EH (cell line): ENCODE results near the gene HIPK1.
A peak's percentile ranks its signal among the peaks of the same experiment; 100 is the strongest.

ENCODE experiments used
- DNase-seq: peaks from one replicate; pipeline ENCODE4 v3.0.0-alpha.2; 2015; ENCODE audit warnings: low read depth

The HIPK1 gene

DNA sequence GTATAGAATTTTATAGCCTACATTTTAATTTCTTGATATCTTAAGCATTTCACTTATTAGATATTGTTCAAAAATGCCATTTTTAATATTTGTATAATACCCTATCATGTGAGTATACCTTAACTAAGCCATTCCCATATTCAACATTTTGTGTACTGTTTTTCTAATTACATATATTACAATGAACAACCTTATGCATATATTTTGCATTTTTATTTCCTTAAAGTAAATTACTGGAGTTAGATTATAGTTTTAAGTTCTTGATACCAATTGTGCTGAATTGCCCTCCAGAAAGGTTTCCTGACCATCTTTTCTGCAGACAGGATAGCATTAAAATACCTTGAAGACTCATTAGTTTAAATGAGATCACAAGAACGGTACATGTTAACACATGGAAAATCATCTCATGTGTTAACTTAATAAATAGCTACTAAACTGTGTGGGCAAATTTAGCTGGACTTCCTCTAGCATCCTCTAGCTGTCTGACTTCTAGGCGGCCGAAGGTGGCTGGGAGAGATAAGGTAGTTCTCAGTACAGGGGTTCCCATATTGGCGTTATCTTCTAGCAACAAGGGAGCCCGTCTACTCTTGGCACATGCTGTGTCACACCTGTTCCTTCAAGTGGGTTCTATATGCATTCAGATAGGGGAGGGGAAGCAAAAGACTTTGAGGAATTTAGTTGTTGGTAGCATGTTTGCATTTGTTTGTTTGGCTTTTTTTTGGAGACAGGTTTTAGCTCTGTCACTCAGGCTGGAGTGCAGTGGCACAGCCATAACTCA is 15.0 kb upstream of the HIPK1 start:
- DNase-seq: no peak

DNA sequence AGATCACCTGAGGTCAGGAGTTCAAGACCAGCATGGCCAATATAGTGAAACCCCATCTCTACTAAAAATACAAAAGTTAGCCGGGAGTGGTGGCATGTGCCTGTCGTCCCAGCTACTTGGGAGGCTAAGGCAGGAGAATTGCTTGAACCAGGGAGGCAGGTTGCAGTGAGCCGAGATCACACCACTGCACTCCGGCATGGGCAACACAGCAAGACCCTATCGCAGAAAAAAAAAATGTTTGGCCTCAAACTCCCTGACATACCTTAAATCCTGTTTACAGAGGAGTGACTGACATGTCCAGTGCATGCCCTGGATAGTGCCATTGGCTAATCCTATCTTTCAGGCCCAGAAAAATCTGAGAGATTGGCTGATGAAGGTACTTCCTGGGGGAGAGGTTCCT is 12.2 kb upstream of the HIPK1 start:
- no peak for DNase-seq

DNA sequence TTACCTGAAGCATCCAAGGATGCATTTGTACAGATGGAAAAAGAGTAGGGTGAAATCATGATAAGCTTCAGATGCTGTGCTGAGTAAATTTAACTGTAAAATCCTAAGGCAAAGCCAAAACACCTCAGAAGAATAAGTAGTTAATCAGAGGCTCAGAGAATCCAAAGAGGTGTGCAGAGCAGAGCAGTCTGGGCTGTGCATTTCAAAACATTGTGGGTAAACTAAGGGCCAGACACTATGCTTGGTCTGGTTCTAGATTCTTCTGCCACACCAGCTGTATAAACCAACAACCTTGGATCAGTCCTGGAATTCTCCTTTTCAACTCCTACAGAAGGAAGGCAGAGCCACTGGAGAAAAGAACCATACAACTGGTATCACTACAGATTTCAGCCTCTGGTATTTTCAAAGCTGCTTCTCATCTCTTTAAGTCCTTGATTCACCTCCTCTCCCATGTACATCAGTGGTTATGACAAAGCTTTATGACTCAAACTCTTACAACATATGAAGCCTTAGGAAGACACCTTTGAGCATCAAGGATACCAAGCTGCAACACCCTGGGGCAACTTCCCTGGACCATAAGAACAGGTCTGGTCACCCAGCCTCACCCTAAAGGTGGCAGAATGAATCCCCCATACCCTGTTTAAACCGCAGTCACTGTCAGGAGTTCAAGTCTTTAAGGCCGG is 11.6 kb upstream of the HIPK1 start:
- DNase-seq: no peak

DNA sequence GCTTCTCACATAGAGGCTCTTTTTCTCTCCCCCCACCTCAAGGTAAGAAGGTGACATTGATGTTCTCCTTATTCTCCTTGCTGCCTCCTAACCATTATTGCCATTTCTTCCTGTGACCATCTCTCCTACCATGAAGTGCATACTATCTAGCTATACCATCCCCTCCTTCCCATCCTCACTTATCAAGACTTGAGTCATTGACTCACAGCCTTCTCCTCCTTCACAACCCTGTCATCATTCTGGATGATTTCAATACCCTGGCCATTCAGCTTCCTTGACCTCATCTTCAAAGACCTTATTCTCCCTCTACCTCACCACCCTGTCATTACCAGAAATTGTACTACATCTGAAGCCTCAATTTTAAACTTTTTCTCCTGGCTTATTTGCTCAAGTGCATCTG is 10.9 kb upstream of the HIPK1 start:
- DNase-seq: no peak

DNA sequence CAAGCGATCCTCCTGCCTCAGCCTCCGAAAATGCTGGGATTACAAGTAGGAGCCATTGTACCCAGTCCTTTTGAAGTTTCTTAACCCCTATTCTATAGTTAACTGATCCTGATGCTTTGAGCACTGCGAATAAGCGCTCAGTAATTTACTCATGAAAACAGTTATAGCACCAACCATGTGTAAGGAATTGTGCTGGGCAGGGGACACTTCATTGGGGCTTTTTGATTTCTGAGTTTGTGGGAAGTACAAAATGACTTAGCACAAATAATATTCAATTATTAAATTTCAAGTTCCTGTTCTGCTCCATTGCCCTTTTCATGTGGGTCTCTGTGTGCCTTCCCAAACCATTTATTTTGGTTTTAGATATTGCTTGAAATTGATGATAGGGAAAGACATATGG is 6.2 kb upstream of the HIPK1 start:
- no peak for DNase-seq

DNA sequence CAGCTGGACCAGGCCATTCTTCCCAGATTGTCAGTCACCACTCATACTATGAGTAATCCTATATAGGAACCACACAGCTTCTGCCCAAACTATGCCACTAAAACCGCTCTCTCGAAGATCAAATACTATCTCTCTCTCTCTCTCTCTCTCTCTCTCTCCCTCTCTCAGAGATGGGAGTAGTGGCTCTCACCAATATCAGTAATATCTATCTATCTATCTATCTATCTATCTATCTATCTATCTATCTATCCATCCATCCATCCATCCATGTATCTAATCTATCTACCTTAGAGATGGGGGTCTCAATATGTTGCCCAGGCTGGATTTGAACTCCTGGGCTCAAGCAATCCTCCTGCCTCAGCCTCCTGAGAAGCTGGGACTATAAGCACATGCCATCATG is 4.7 kb upstream of the HIPK1 start:
- DNase-seq: no peak

DNA sequence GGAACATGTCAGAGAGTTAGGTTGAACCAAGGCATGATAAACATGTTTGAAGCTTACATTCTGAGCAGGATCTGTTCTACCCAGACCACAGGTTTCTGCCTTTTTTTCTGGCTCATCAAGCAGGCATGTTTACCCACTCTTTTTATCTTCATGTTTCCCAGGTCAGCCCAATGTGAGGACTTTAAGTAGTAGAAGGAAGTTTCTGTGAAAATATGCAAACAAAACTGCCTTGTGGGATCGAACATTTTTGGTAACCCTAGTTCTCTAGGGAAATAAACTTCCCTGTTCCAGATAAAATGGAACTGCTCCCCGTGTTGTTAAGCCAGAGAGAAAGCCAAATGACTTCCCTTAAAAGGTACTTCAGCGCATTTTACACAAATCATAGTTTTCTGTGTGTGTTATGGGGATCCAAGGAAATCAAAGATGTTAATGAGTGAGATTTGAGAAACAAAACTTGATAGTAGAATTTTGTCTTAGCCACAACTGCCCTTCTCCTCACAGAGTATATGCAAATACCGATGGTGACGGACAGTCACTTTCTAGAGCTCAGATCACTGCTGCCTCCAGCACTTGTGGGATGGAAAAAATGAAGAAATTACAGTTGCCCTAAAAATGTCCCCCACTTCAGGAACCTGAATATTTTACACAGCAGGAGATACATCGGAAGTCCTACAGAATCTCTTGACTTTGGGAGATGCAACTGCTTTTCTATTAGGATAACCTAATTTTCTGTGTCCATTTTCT is 765 bp upstream of the HIPK1 start:
- peak; percentile 40 for DNase-seq

DNA sequence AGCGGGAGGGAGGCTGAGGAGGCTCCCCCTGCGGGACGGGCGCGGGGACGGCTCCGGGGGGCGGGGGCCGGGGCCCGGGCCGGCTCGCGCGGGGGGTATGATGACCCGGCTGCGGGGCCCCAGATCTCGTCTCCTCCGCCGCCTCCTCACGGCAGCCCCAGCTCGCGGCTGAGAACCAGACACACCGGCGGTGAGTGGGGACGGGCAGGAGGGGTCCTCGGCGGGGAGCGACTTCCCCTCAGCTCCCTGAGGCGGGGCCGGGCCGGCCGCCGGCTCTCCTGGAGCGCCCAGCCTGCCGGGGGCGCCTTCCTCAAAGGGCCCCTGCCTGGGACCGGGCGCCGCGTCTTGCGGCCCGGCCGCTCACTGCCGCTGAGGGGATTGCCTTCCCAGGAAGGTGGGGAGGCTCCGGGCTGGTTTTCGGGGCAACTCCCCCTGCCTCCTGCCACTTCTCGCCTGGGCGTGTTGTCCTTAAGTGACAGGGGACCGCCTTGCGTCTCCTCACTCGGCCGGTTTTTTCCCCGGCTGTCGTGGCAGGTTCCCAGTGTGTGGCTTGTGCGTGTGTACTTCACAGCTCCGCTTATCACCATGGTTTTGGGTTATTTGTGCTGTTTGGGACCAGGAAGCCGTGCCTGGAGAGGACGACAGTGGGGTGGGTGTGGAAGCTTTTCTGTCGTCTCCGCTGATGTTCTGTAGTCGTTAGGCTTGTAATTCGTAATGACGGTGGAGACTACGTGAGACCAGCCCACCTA is 800 bp downstream of the HIPK1 start:
- peak; percentile 47 for DNase-seq

DNA sequence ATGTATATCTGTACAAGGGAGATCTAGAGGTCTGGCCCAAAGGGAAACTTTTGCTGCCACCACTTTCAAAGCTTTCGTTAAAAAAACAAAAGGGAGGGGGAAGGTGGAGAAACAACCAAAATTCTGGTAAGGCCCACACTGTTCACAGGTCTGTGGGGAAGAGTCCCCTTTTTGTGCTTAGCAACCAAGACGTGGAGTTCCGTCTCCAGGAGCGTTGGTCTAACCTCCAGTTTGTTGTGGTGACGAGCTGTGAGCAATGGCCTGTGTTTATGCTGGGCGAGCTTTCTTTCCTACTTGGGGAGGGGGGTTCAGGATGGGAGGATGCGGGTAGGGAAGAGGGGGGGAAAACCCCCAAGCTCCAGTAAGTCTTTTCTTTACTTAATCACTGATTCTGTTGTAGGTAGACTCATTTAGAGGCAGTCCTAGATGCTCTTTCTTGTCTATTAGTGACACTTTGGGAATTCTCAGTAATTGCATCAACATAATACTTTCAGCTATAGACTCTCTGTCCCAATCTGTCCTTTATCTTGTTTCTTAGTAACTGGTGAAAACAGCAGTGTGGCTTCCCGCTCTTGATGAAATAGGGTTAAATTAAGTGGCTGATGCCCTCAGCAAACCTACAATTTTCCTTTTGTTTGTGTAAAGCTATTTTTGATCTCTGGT is 1.5 kb downstream of the HIPK1 start:
- DNase-seq: peak; percentile 58

DNA sequence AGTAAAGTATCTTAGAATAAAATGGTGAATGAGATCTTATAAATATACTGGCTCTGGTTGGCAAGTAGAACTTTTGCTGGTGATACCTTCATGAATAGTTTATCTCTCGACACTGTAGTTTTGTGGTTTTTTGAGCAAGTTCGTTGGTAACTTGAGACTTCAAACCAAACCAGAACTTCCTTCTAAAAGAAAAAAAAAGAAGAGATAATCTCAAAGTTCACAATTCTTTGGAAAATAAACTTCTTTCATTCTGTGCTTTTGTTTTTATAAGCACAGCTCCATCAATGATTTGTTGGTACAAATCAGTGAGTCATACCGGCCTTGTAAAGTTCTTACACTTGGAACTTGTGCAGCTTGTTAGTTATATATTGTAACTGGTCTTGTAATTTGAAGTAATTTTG is 2.3 kb downstream of the HIPK1 start:
- peak; percentile 64 for DNase-seq

DNA sequence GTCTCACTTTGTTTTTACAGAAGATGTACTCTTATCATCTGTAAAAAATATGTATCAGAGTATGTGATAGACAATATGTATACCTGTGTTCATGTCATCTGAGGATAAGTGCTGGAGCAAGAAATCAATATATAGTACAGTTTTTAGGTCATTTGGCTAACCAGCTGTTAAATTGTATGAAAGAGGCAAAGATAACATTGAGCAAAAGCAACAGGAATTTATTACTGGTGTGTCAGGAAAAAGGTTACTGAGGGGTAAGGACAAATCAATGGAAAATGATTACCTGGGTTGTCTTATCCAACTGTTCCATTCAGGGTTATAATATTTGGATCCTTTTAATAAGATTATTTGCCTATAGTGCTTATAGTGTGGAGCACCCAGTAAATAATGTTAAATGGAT is 4.9 kb downstream of the HIPK1 start:
- no peak for DNase-seq

DNA sequence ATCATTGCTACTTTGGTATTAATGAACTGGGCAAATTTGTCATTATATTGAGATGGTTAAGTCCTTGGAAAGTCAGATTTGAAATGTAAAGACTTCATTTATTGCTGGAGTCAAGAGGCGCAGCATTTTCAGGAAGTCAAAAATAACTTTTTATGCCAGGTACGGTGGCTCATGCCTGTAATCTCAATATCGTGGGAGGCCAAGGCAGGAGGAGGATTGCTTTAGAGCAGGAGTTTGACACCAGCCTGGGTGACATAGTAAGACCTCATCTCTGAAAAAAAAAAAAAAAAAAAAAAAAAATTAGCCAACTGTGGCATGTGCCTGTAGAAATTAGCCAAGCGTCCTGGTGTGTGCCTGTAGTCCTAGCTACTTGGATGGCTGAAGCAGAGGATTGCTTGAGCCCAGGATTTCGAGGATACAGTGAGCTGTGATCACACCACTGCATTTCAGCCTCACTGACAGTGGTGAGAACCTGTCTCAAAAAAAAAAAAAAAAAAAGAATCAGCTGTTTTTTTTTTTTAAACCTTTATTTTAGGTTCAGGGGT is 5.5 kb downstream of the HIPK1 start:
- DNase-seq: no peak

DNA sequence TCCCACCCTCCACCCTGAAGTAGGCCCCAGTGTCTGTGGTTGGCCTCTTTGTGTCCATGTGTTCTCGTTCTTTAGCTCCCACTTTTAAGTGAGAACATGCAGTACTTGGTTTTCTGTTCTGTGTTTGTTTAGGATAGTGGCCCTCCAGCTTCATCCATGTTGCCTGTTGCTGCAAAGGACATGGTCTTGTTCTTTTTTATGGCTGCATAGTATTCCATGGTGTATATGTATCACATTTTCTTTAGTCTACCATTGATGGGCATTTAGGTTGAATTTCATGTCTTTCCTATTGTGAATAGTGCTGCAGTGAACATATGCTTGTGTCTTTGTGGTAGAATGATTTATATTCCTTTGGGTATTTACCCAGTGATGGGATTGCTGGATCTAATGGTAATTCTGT is 6.1 kb downstream of the HIPK1 start:
- no peak for DNase-seq

DNA sequence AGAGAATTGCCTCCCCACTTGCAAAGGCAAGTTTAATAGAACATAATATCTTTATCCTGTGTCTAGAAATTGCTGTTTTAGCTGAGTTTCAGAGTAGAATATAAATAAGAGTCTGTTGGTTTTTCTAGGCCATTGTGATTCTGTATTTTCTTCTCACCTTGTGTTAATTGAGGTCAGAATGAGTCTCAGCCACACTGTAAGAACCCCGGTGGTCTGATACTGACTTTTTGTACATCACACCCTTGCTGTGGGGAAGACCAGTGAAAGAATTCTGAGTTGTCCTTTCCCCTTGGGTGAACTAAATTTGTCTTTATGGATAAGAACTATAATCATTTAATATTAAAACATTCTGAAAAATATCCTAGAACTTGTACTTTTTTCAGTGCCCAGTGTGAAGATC is 6.8 kb downstream of the HIPK1 start:
- no peak for DNase-seq

DNA sequence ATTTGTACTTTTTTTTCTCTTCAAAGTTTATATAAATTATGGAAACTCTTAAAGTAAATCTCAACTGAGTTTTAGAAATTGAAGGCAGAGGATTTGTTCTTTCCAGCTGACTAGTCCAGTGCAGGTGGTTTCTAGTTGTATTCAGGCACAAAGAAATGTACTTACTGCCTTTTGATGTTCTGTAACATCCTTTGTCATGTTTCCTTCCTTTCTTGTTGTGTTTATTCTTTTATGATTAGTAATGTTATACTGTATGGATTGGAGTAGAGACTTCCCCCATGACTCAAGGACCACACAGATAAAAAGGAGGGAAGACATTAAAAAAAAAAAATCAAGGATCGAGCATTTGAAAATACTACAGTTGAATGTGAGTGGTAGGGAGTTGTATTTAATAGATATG is 8.0 kb downstream of the HIPK1 start:
- DNase-seq: no peak

DNA sequence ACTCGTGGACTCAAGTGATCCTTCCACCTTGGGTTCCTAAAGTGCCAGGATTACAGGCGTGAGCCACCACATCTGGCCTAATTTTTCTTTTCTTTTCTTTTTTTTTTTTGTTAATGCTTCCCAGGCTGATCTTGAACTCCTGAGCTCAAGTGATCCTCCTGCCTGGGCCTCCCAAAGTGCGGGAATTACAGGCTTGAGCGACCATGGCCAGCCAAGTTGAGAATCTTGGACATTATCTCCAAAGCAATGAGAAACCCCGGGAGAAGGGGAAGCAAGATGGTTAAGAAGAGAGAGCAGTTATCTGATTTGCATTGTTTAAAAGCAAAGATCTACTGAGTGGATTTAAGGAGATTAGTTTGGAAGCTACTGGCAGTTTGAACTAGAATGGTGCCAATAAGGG is 9.1 kb downstream of the HIPK1 start:
- DNase-seq: no peak

DNA sequence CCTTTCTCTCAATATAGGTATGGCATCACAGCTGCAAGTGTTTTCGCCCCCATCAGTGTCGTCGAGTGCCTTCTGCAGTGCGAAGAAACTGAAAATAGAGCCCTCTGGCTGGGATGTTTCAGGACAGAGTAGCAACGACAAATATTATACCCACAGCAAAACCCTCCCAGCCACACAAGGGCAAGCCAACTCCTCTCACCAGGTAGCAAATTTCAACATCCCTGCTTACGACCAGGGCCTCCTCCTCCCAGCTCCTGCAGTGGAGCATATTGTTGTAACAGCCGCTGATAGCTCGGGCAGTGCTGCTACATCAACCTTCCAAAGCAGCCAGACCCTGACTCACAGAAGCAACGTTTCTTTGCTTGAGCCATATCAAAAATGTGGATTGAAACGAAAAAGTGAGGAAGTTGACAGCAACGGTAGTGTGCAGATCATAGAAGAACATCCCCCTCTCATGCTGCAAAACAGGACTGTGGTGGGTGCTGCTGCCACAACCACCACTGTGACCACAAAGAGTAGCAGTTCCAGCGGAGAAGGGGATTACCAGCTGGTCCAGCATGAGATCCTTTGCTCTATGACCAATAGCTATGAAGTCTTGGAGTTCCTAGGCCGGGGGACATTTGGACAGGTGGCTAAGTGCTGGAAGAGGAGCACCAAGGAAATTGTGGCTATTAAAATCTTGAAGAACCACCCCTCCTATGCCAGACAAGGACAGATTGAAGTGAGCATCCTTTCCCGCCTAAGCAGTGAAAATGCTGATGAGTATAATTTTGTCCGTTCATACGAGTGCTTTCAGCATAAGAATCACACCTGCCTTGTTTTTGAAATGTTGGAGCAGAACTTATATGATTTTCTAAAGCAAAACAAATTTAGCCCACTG is 11.5 kb downstream of the HIPK1 start:
- no peak for DNase-seq

DNA sequence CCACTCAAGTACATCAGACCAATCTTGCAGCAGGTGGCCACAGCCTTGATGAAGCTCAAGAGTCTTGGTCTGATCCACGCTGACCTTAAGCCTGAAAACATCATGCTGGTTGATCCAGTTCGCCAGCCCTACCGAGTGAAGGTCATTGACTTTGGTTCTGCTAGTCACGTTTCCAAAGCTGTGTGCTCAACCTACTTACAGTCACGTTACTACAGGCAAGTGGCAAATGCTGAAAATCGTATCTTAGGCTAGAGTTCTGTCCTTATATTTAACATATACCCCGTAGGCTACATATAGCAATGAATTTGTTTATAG is 12.1 kb downstream of the HIPK1 start:
- DNase-seq: no peak

DNA sequence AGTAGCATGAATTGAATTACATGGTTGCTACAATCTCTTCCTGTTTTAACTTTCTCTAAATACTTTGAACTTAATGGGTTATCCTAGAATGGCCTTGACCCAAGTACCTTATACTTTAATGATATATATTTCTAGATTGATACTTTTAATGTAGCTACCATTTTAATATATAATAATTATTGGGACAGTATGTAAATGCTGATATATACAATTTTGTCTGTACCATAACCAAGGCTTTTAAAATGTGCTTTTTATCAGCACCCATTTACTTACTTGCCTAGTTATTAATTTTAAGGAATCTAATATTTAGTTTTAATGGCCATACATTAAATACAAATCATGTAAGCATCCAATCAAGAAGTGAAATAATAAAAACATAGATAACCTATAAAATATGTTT is 13.4 kb downstream of the HIPK1 start:
- DNase-seq: no peak

DNA sequence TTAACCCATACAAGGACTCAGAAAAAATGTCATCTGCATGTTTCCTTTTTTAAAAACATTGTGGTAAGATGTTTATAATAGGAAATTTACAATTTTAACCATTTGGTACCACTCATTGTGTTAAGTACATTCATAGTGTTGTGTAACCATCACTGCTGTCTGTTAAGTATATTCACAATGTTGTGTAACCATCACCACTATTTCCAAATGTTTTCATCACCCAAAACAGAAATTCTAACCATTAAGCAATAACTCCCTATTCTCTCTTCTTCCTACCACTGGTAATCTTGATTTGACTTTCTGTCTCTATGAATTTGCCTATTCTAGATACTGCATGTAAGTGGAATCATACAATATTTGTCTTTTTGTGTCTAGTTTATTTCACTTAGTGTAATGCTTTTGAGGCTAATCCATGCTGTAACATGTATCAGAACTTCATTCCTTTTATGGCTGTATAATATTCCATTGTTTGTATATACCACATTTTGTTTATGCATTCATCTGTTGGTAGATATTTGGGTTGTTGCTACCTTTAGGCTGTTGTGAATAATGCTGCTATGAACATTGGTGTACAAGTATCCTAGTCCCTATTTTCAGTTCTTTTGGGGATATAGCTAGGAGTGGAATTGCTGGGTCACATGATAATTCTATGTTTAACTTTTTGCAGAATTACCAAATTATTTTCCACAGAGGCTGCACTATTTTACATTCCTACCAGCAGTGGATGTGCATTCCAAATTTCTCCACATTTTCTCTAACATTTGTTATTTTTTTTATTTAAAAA is 14.1 kb downstream of the HIPK1 start:
- no peak for DNase-seq
